ENCODE results near the gene FGD4. TPM values are rescaled to one million over a fixed set of nuclear protein-coding genes. Genes with fewer than 3 reads are reported as not detected.

The FGD4 gene
- total RNA-seq, 1 donor from 2014 or later = 65.2 TPM

DNA sequence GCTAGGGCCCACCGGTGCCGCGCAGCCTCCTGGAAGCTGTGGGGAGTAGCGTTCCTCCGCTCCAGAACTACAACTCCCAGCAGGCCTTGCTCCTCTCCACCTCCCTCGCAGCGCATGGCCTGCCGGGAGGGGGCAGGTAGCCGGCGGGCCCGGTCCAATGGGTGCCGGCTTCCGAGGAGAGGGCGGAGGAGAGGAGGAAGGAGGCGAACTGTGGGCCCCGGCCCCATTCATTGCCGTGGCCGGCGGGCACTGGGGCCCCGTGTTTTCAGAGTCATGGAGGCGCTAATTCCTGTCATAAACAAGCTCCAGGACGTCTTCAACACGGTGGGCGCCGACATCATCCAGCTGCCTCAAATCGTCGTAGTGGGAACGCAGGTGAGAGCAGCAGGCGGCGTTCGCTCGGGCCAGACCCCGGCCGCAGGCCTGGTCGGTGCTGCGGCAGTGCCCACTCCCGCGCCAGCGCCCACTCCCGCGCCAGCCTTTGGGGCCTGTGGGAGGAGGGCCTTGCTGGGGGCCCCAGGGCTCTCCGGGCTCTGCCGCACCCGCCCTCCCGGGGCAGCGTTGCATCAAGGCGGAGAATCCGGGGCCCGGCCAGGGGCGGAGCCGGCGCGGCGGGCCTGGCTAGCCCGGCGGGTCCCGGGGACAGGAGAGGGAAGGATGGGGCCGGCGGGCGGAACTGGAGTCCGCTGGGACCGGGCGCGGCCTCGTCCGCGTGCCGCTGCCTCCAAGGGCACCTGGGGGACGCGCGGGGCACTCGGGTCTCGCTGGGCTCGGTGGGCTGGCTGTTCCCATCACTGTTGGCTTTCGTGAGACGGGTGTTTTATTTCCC is 279.9 kb downstream of the FGD4 start, which contains the start of gene DNM1L:
Gene DNM1L (plus strand): TSS at position 211 of the 829 bp plus-strand sequence. CDS start 63 bp downstream, at position 274.
- peak; percentile 86 for DNase-seq (ENCODE audit: low read depth)

DNA sequence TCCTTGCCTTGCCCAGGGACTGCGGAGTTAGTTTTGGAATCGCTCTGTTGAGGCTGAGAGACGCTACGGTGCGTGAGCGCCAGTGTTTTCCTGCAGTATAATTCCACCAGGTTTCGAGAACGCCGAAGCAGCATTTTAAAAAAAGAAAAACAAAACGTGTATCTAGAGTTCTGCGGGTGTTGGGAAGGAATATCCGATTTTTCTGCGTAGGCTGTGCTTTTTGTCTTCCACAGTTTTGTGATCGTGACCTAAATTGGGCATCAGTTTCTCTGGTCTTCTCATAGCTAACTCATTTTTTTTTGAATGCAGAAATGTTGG is 280.5 kb downstream of the FGD4 start:
- no peak for DNase-seq (ENCODE audit: low read depth)

DNA sequence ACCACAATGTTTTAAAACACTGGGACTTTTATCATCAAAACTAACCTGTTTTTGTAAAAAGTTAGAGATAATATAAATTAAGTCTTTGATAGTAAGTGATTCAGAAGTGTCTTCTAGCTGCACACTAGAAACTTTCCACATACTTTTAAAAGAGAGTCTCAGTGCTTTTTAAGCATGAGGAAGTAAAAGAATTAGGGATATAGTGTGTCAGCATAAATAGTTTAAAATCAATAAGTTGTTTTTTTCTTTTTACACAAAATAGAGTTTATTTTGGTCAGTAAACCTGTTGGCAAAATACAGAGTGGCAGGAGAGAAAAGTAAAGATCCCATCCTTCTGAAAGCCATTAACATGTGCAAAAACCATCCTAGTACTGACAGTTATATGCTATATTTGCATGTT is 281.4 kb downstream of the FGD4 start:
- no peak for DNase-seq (ENCODE audit: low read depth)

DNA sequence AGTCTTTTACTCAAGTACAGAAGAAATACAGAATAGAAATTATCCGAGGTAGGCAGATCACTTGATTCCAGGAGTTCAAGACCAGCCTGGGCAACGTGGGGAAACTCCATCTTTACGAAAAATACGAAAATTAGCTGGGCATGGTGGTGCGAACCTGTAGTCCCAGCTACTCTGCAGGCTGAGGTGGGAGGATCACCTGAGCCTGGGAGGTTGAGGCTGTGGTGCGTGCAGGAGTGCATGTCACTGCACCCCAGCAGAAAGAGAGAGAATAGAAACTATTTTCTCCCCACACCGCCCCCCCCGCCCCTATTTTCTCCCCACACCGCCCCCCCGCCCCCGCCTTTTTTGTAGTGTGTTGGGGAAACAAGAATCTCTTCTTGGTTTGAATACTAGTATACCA is 281.9 kb downstream of the FGD4 start:
- DNase-seq (ENCODE audit: low read depth) = no peak

DNA sequence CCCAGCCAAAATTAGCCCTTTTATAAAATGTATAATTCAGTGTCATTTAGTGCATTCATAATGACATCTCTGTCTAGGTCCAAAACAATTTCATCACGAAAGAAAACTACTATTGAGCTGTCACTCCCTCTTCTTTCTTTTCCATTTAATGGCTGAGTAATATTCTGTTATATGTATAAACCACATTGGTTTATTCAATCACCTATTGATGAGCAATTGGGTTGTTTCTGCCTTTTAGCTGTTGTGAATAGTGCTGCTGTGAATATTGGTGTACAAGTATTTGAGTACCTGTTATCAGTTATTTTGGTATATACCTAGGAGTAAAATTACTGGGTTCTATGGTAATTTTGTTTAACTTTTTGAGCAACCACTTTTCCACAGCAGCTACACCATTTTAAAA is 287.0 kb downstream of the FGD4 start:
- no peak for DNase-seq (ENCODE audit: low read depth)

DNA sequence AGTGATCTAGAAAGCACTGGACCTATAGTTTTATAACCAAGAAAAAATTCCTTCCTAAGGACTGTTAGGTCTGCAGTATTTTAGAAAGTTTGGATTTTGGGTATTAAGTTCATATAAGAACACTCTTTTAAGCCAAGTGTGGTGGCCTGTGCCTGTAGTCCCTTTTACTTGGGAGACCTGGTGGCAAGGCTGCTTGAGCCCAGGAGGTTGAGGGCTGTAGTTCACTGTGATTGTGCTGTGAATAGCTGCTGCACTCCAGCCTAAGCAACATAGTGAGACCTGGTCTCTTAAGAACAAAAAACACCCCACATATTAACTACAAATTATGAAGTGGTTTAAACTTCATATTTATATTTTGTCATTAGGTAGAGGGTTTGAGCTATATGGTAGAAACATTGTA is 289.4 kb downstream of the FGD4 start:
- no peak for DNase-seq (ENCODE audit: low read depth)

DNA sequence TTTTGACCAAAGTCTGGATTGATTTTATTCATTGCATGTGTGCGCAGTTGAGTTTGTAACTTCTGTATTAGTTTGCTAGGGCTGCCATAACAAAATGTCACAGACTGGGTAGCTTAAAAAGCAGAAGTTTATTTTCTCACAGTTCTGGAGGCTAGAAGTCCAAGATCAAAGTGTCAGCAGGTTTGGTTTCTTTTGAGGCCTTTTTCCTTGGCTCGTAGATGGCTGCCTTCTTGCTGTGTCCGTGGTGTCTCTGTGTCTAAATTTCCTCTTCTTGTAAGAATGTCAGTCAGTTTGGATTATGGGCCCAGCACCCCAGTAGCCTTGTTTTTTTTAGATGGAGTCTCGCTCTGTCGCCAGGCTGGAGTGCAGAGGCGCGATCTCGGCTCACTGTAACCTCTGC is 291.6 kb downstream of the FGD4 start:
- no peak for DNase-seq (ENCODE audit: low read depth)

DNA sequence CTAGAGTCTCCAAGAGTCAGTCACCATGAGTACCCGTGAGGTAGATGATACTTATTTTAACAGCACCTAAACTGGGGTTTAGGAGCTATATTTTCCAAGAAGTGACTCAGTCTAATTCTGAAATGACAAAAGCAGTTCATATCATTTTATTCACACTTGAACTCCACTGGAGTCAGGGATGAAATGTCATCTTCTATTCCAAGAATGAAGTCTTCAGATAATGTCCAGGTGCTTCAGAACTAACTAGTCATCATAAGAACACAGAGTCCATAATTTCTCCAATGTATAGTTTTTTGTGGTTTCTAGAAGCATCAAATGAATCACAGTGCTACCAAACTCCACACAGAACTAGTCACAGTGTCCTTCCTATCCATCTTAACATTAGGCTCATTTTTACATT is 293.0 kb downstream of the FGD4 start:
- DNase-seq (ENCODE audit: low read depth) = no peak

DNA sequence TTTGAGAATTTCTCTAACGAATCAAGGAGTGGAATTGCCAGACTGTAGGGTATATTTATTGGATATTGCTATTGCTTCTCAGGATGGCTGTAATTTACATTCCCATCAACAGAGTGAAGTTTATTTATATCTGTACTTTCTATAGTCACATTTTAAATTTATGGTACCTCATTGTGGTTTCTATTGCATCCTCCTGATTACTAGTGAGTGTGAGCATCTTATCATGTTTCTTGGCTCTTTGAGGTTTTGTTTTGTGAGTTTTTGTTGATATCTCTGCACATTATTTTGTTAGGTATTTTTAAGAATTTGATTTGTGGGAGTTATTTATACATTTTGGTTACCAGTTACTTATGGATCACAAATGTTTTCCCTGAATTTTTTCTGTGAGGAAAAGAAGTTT is 293.7 kb downstream of the FGD4 start:
- DNase-seq (ENCODE audit: low read depth) = no peak

Measured in renal cortical epithelial cell (primary cell).